ENCODE data around the gene DYNC1I1. TPM values are rescaled to one million over a fixed set of nuclear protein-coding genes. Genes with fewer than 3 reads are reported as not detected.
A peak's percentile ranks its signal among the peaks of the same experiment; 100 is the strongest.

DYNC1I1 gene
- total and polyA plus RNA-seq, 2 of the 13 experiments (the other 11 are each of a cell fraction or from before 2014, with no cell fraction given) = not detected

GRCh38 chr7:96045181-96045580 lies 272.8 kb downstream of the DYNC1I1 start (continued):
- TF ChIP-seq ZBTB43 (CRISPR knock-in tag; conservative IDR thresholded peaks at IDR 0.05) (no peak), NFYB (CRISPR knock-in tag; IDR thresholded peaks at IDR 0.05) (no peak), NFE2 (CRISPR knock-in tag; IDR thresholded peaks at IDR 0.05) (no peak), ZBTB2 (CRISPR knock-in tag; IDR thresholded peaks at IDR 0.05; ENCODE audit: low read depth) (no peak), KMT2B (CRISPR knock-in tag; IDR thresholded peaks at IDR 0.05) (no peak), AGO1 (IDR thresholded peaks at IDR 0.05; ENCODE audit: low read depth, low read length, poor library complexity, severe bottlenecking) (no peak), YY1 (IDR thresholded peaks at IDR 0.05; ENCODE audit: insufficient read depth, insufficient replicate concordance, low read depth, low read length) (no peak), STAT5B (CRISPR knock-in tag; IDR thresholded peaks at IDR 0.05) (no peak), IRF9 (CRISPR knock-in tag; IDR thresholded peaks at IDR 0.05; ENCODE audit: borderline replicate concordance) (no peak)

- BruUV-seq (replicated peaks) = no TSS peak
- in situ Hi-C loops (cut with HindIII; ENCODE audit: extremely low pct_ligation_motif_present, low pct_unique_long_range_greater_than_20kb) = no loop called here
Measured at GRCh38 chr7:96045919-96046318, 273.6 kb downstream of the DYNC1I1 start.

More at GRCh38 chr7:96045919-96046318, 273.6 kb downstream of the DYNC1I1 start:
- no peaks in the 10 kb centered on the region for H3K9me3 ChIP-seq (ENCODE audit: low read length)
- DNase-seq (ENCODE audit: low spot score) (no peak), FAIRE-seq (no peak), ATAC-seq (no peak)
- no peak overlapping the region for H3K4me3 ChIP-seq (replicated peaks in 1 of 3; ENCODE audit: insufficient read depth in 1 of 3, low read depth in 2 of 3, low read length in 3 of 3)
- no peaks in the 10 kb centered on the region for H4K20me1 ChIP-seq (ENCODE audit: insufficient read depth, low read length)
- CTCF ChIA-PET (ENCODE audit: low intra/inter-chr PET ratio, low total read pairs) = no interaction called here
- H3K79me2 ChIP-seq (ENCODE audit: insufficient read depth, low read length) = no peaks in the 10 kb centered on the region
- no peaks in the 10 kb centered on the region for H3K36me3 ChIP-seq (replicated peaks in 1 of 2; ENCODE audit: control insufficient read depth in 1 of 2, insufficient read depth in 2 of 2, low read length in 2 of 2)
- H3K4me1 ChIP-seq (ENCODE audit: insufficient read depth, low read length) = no peaks in the 10 kb centered on the region
- no peak overlapping the region for H3K9ac ChIP-seq (ENCODE audit: insufficient read depth, low read depth, low read length)
- H3K27ac ChIP-seq (ENCODE audit: extremely low read length, insufficient read depth, low read length) = no peak overlapping the region
- no peak overlapping the region for H3K4me2 ChIP-seq (ENCODE audit: low read depth, low read length)
- POLR2A ChIA-PET = no interaction called here
- H3K27me3 ChIP-seq (ENCODE audit: control insufficient read depth in 1 of 2, insufficient read depth in 2 of 2, low read length in 2 of 2) = peaks cover 0 to 6% of the 10 kb centered on the region in 2 experiments; a peak in 1 of 5 replicates
- intact Hi-C loops (cut with micrococcal nuclease; ENCODE audit: unreplicated experiment) = no loop called here
- WGBS (ENCODE audit: low lambda C conversion rate) = 12% methylated on average over 4 of the region's 4 CpGs
- 0 out of 2 replicates have a peak, but pooled peaks have one; percentile 21 for TF ChIP-seq FOSL1 (CRISPR knock-in tag; IDR thresholded peaks at IDR 0.05; ENCODE audit: borderline replicate concordance)
- no peak for TF ChIP-seq POLR2A (IDR thresholded peaks at IDR 0.05; ENCODE audit: insufficient read depth in 1 of 2, low read depth in 2 of 2, low read length in 2 of 2)
- TF ChIP-seq ZBTB14 (CRISPR knock-in tag; IDR thresholded peaks at IDR 0.05) = no peak
- no peak for TF ChIP-seq KDM5B (CRISPR knock-in tag; IDR thresholded peaks at IDR 0.05; ENCODE audit: borderline replicate concordance)
- peak; percentile 44 for TF ChIP-seq TEAD3 (CRISPR knock-in tag; optimal IDR thresholded peaks at IDR 0.05; ENCODE audit: borderline replicate concordance)
- peak; percentile 64 for TF ChIP-seq FOSL2 (CRISPR knock-in tag; IDR thresholded peaks at IDR 0.05)
- H2AFZ ChIP-seq (ENCODE audit: low read length) = no peak overlapping the region

All from HepG2 (cell line).